HCT116 (cell line): Measurements from ENCODE around the gene PSTPIP2. TPM values are rescaled to one million over a fixed set of nuclear protein-coding genes. Genes with fewer than 3 reads are reported as not detected.
A peak's percentile ranks its signal among the peaks of the same experiment; 100 is the strongest.

Experiments
- ATAC-seq: fragments of 200-7000 bp; cut with Tn5 transposase; 2 replicates; pipeline ENCODE4 v1.9.1; 2020; ENCODE audit warnings: mild to moderate bottlenecking, moderate library complexity
- BruUV-seq: library from RNA; stranded (reverse); fragments of 400-500 nt; replicated peaks from 2 replicates; lab custom pipeline; 2021; lab: Mats Ljungman, UMichigan
- CTCF ChIA-PET: fragments of 300-600 bp; sonication (Branson Sonifier 250); formaldehyde crosslinking; loops from one replicate; lab custom pipeline; 2021; ENCODE audit warnings: antibody characterized with exemption; lab: Charles Lee
- POLR2A ChIA-PET: fragments of 300-600, 350-600 bp; sonication (Branson Sonifier 250); formaldehyde crosslinking; loops from one replicate; lab custom pipeline; 2021; ENCODE audit warnings: antibody characterized with exemption; lab: Charles Lee
- RAD21 ChIA-PET, 2 experiments: fragments of 300-600 bp; sonication (Branson Sonifier 250); formaldehyde crosslinking; loops; one replicate each; lab custom pipeline; 2023; ENCODE audit warnings: low total read pairs in 2 of 2; ENCODE audit not compliant: uncharacterized antibody in 2 of 2, unreplicated experiment in 2 of 2, low non-redundant PET in 1 of 2; lab: Charles Lee
- DNase-seq: peaks from one replicate; pipeline ENCODE4 v3.0.0-alpha.2; 2010; ENCODE audit warnings: low read depth, low spot score
- H2AFZ ChIP-seq: fragments of 200-600 bp; shearing (Covaris generic), sonication (generic); 2 replicates; pipeline ENCODE4 v1.6.1; 2017; ENCODE audit warnings: low read depth, mixed run types, mixed read lengths, antibody characterized with exemption, low read length; ENCODE audit not compliant: poor library complexity, severe bottlenecking
- H3K27ac ChIP-seq: 2 replicates; pipeline ENCODE4 v1.5.1; 2012; ENCODE audit warnings: low read depth, low read length
- H3K27me3 ChIP-seq: fragments of 200-600 bp; sonication (generic); 2 replicates; pipeline ENCODE4 v1.6.1; 2016; ENCODE audit warnings: mixed run types, low read length, mixed read lengths; ENCODE audit not compliant: insufficient read depth
- H3K36me3 ChIP-seq, 2 experiments: fragments of 200-500 bp in 1 of 2; fragments of 200-600 bp in 1 of 2; sonication (Bioruptor generic) in 1 of 2; sonication (generic) in 1 of 2; 2 replicates each; pipeline versions ENCODE4 v1.5.1 to v1.6.1; 2014 to 2016; ENCODE audit warnings: low read length in 2 of 2, inconsistent platforms in 1 of 2, mixed read lengths in 1 of 2, mixed run types in 1 of 2; ENCODE audit not compliant: insufficient read depth in 2 of 2, control insufficient read depth in 1 of 2
- H3K4me1 ChIP-seq, 2 experiments: fragments of 200-600 bp in 1 of 2; sonication (generic) in 1 of 2; 2 replicates each; pipeline versions ENCODE4 v1.5.1 to v1.6.1; 2012 to 2017; ENCODE audit warnings: low read length in 2 of 2, inconsistent platforms in 1 of 2, mild to moderate bottlenecking in 1 of 2, mixed read lengths in 1 of 2, mixed run types in 1 of 2, moderate library complexity in 1 of 2; ENCODE audit not compliant: insufficient read depth in 2 of 2, control insufficient read depth in 1 of 2
- H3K4me2 ChIP-seq: fragments of 200-600 bp; sonication (generic); 2 replicates; pipeline ENCODE4 v1.6.1; 2017; ENCODE audit warnings: mixed run types, low read length, mixed read lengths
- H3K4me3 ChIP-seq, 2 experiments: fragments of 200-600 bp in 1 of 2; sonication (generic) in 1 of 2; replicated peaks in 1 of 2; 2 replicates each; pipeline ENCODE4 v1.5.1; 2011 to 2016; ENCODE audit warnings: low read length in 2 of 2, control low read depth in 1 of 2, low read depth in 1 of 2, mild to moderate bottlenecking in 1 of 2, mixed read lengths in 1 of 2, mixed run types in 1 of 2
- H3K79me2 ChIP-seq: fragments of 200-600 bp; sonication (generic); 2 replicates; pipeline ENCODE4 v1.6.1; 2017; ENCODE audit warnings: mild to moderate bottlenecking, mixed run types, low read length, moderate library complexity, mixed read lengths; ENCODE audit not compliant: insufficient read depth
- H3K9ac ChIP-seq: fragments of 200-600 bp; sonication (generic); 2 replicates; pipeline ENCODE4 v1.6.1; 2016; ENCODE audit warnings: low read length, mixed read lengths
- H3K9me2 ChIP-seq: fragments of 200-600 bp; sonication (generic), shearing (Covaris generic); 2 replicates; pipeline ENCODE4 v1.6.1; 2017; ENCODE audit warnings: mixed run types, mild to moderate bottlenecking, moderate library complexity; ENCODE audit not compliant: insufficient read depth
- H3K9me3 ChIP-seq, 2 experiments: fragments of 200-500 bp in 1 of 2; fragments of 200-600 bp in 1 of 2; sonication (Bioruptor generic) in 1 of 2; sonication (generic) in 1 of 2; 2 replicates each; pipeline ENCODE4 v1.6.1; 2014 to 2017; ENCODE audit warnings: low read length in 2 of 2, mixed read lengths in 2 of 2, inconsistent platforms in 1 of 2, low read depth in 1 of 2, mild to moderate bottlenecking in 1 of 2, mixed run types in 1 of 2, moderate library complexity in 1 of 2; ENCODE audit not compliant: control insufficient read depth in 1 of 2, insufficient read depth in 1 of 2
- H4K20me1 ChIP-seq: fragments of 200-600 bp; sonication (generic), shearing (Covaris generic); 2 replicates; pipeline ENCODE4 v1.6.1; 2017; ENCODE audit warnings: mixed run types, mild to moderate bottlenecking, moderate library complexity; ENCODE audit not compliant: insufficient read depth
- EGR1 ChIP-seq: IDR thresholded peaks from 2 replicates; pipeline ENCODE4 v1.6.1; 2012; ENCODE audit warnings: low read depth
- EZH2phosphoT487 ChIP-seq: fragments of 200-600 bp; IDR thresholded peaks from 2 replicates; pipeline ENCODE4 v1.6.1; 2018; ENCODE audit warnings: antibody characterized with exemption, borderline replicate concordance
- JUND ChIP-seq: IDR thresholded peaks from 2 replicates; pipeline ENCODE4 v1.6.1; 2012
- POLR2A ChIP-seq: IDR thresholded peaks from 2 replicates; pipeline ENCODE4 v1.7.0; 2011; ENCODE audit warnings: borderline replicate concordance; ENCODE audit not compliant: insufficient read depth, insufficient read length; ENCODE audit errors: extremely low read depth
- POLR2AphosphoS5 ChIP-seq: IDR thresholded peaks from 2 replicates; pipeline ENCODE4 v1.6.1; 2011; ENCODE audit warnings: mild to moderate bottlenecking, low read depth, low read length, moderate library complexity
- RAD21 ChIP-seq: IDR thresholded peaks from 2 replicates; pipeline ENCODE4 v1.6.1; 2012; ENCODE audit warnings: low read depth, mild to moderate bottlenecking
- SP1 ChIP-seq: IDR thresholded peaks from 2 replicates; pipeline ENCODE4 v1.6.1; 2012; ENCODE audit warnings: low read depth
- ZFX ChIP-seq: fragments of 450-650 bp; IDR thresholded peaks from 2 replicates; pipeline ENCODE4 v1.6.1; 2017
- ZNF274 ChIP-seq: fragments of 200-500 bp; sonication (Bioruptor generic); IDR thresholded peaks from 2 replicates; pipeline ENCODE4 v1.6.1; 2014; ENCODE audit warnings: mild to moderate bottlenecking, low read depth, low read length, inconsistent platforms
- intact Hi-C: fragments of 100-400 bp; cut with micrococcal nuclease; formaldehyde crosslinking; loops from 2 replicates; pipeline ENCODE4 v1.10.0; 2022
- total RNA-seq: library from RNA; stranded (reverse); gene quantifications from one replicate; pipeline ENCODE4 v1.2.1, GENCODE V29; 2021; ENCODE audit not compliant: unreplicated experiment
- TF ChIP-seq, protein P1 (sequence below): IDR thresholded peaks from 2 replicates; pipeline ENCODE4 v1.6.1; 2012
- TF ChIP-seq, protein P2 (sequence below): IDR thresholded peaks from 2 replicates; pipeline ENCODE4 v1.6.1; 2012; ENCODE audit warnings: low read depth
- TF ChIP-seq, protein P3 (sequence below), 3 experiments: fragments of 200-600 bp in 1 of 3; sonication (generic) in 1 of 3; IDR thresholded peaks in 2 of 3; conservative IDR thresholded peaks in 1 of 3; 2 replicates each; pipeline ENCODE4 v1.5.1; 2012 to 2017; ENCODE audit warnings: low read depth in 2 of 3, low read length in 2 of 3, antibody characterized with exemption in 1 of 3, borderline replicate concordance in 1 of 3, control low read depth in 1 of 3, mild to moderate bottlenecking in 1 of 3, mixed read lengths in 1 of 3, mixed run types in 1 of 3, moderate library complexity in 1 of 3; ENCODE audit not compliant: insufficient read depth in 1 of 3

Gene PSTPIP2
- total RNA-seq, 1 experiment from 2014 or later: 20.0 TPM

DNA sequence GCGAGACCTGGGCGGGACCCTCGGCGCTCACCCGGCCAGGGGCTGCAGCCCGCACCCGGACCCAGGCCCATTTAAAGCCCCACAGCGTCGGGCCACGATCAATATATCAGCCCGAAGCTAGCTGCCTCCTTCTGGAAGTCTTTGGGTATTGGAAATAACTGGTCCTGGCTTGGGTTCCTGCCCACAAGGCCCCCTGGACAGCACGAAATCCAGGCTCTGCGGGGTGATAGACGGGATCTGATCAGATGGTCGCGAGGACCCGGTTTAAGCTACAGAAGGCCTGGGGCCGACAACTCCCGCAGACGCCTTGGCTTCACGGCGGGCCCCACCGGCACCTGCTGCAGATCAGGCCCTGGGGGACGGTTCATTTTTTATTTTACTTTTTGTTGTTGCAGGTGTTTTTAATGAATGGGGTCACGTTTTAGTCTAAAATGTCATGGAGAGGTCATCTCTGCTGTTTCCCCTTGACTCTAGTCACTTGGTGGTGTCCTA lies 362 bp upstream of the PSTPIP2 start:
- Histone ChIP-seq H3K4me2 (peak overlapping the region; percentile 82), H4K20me1 (no peaks in the 10 kb centered on the region)
- DNase-seq: peak; percentile 8
- TF ChIP-seq ZFX (peak; percentile 17; the same call in 1 of the 2 replicates), EGR1 (no peak)
- TF ChIP-seq, all 23 proteins: peak for 1
- ATAC-seq: peak; percentile 34
- no TSS peak for BruUV-seq
- RAD21 ChIA-PET: no interaction called here
- H3K36me3 ChIP-seq: peaks cover 0 to 3% of the 10 kb centered on the region in 2 experiments; a peak in 1 of 4 replicates
- peaks cover 18 to 45% of the 10 kb centered on the region in 2 experiments for H3K4me1 ChIP-seq
- H3K79me2 ChIP-seq: peaks cover 19% of the 10 kb centered on the region; the same call in 1 of the 2 replicates
- no peaks in the 10 kb centered on the region for H3K9me3 ChIP-seq
- H2AFZ ChIP-seq: peak overlapping the region; percentile 69
- intact Hi-C loops: loop anchor here (2.0 to 5.0 kb wide), 2 partner anchors 98 to 145 kb away; no protein-coding TSS in a partner anchor
- CTCF ChIA-PET: interaction anchor here (1.6 to 2.1 kb wide), 5 partner anchors 10 to 407 kb away, joined by 7 to 32 read pairs (median 16); no protein-coding TSS in a partner anchor
- no peaks in the 10 kb centered on the region for H3K9me2 ChIP-seq
- peak overlapping the region; percentile 76 for H3K9ac ChIP-seq
- POLR2A ChIA-PET: interaction anchor here (1.1 kb wide), 1 partner anchor 10 kb away, joined by 3 read pairs; no protein-coding TSS in a partner anchor
- H3K4me3 ChIP-seq: peak overlapping the region; percentile 74 to 78
- peak overlapping the region; percentile 61; the same call in 1 of the 2 replicates for H3K27ac ChIP-seq
- H3K27me3 ChIP-seq: no peaks in the 10 kb centered on the region

DNA sequence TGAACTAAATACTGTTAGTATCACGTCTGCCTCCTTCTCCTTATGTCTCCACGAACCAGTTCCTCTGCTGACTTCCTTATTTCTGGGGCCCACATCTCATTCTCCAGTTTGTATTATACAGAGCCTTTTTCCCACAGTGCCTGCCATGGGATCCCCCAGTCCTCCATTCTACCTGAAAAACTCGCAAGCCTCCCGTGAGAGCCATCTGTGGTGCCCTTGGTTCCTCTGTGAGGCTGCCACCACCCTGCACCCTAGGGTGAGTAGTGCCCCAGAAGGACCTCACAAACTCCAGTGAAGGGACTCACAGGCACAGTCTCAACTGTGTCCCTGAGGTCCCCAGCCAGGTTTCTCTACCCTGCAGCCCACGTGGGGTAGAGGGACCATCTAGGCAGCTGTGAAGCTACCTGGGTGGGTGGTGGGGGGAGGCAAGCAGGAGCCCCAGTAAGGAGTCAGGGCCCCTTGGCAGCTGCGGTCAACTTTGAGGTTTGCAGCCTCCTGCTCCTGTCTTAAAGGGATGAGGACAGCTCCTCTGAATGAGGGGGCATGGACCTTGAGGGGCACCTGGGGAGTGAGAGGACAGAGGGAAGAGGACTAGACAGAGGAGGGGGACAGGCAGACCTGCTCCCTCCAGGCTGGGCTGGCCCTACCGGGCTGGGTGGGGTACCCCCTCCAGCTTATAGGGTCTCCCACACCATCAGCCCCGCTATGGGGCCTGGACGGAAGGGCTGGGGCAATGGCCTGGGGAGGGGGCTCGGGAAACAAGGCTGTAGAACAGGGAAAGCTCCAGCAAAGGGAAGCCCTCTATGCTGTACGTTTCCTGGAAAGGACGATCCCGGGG lies 1.0 kb downstream of the PSTPIP2 start:
- intact Hi-C loops: loop anchor here (5.0 kb wide), 1 partner anchor 144 kb away; no protein-coding TSS in a partner anchor
- peak overlapping the region; percentile 76 for H3K9ac ChIP-seq
- H3K79me2 ChIP-seq: peaks cover 19% of the 10 kb centered on the region; the same call in 1 of the 2 replicates
- no peaks in the 10 kb centered on the region for H3K9me3 ChIP-seq
- H2AFZ ChIP-seq: no peak overlapping the region
- no peaks in the 10 kb centered on the region for H3K27me3 ChIP-seq
- peak overlapping the region; percentile 82 for H3K4me2 ChIP-seq
- no peaks in the 10 kb centered on the region for H3K36me3 ChIP-seq
- DNase-seq (no peak), ATAC-seq (peak; percentile 1; the same call in 1 of the 2 replicates)
- peak overlapping the region; percentile 74 to 78 for H3K4me3 ChIP-seq
- H4K20me1 ChIP-seq: no peaks in the 10 kb centered on the region
- peak overlapping the region; percentile 61; the same call in 1 of the 2 replicates for H3K27ac ChIP-seq
- TF ChIP-seq EZH2phosphoT487 (no peak), ZNF274 (no peak), POLR2AphosphoS5 (no peak), SP1 (no peak), RAD21 (no peak), POLR2A (no peak), JUND (no peak)
- TF ChIP-seq, protein P1, sequence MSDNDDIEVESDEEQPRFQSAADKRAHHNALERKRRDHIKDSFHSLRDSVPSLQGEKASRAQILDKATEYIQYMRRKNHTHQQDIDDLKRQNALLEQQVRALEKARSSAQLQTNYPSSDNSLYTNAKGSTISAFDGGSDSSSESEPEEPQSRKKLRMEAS: no peak
- TF ChIP-seq, protein P2, sequence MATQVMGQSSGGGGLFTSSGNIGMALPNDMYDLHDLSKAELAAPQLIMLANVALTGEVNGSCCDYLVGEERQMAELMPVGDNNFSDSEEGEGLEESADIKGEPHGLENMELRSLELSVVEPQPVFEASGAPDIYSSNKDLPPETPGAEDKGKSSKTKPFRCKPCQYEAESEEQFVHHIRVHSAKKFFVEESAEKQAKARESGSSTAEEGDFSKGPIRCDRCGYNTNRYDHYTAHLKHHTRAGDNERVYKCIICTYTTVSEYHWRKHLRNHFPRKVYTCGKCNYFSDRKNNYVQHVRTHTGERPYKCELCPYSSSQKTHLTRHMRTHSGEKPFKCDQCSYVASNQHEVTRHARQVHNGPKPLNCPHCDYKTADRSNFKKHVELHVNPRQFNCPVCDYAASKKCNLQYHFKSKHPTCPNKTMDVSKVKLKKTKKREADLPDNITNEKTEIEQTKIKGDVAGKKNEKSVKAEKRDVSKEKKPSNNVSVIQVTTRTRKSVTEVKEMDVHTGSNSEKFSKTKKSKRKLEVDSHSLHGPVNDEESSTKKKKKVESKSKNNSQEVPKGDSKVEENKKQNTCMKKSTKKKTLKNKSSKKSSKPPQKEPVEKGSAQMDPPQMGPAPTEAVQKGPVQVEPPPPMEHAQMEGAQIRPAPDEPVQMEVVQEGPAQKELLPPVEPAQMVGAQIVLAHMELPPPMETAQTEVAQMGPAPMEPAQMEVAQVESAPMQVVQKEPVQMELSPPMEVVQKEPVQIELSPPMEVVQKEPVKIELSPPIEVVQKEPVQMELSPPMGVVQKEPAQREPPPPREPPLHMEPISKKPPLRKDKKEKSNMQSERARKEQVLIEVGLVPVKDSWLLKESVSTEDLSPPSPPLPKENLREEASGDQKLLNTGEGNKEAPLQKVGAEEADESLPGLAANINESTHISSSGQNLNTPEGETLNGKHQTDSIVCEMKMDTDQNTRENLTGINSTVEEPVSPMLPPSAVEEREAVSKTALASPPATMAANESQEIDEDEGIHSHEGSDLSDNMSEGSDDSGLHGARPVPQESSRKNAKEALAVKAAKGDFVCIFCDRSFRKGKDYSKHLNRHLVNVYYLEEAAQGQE: no peak
- TF ChIP-seq, protein P3, sequence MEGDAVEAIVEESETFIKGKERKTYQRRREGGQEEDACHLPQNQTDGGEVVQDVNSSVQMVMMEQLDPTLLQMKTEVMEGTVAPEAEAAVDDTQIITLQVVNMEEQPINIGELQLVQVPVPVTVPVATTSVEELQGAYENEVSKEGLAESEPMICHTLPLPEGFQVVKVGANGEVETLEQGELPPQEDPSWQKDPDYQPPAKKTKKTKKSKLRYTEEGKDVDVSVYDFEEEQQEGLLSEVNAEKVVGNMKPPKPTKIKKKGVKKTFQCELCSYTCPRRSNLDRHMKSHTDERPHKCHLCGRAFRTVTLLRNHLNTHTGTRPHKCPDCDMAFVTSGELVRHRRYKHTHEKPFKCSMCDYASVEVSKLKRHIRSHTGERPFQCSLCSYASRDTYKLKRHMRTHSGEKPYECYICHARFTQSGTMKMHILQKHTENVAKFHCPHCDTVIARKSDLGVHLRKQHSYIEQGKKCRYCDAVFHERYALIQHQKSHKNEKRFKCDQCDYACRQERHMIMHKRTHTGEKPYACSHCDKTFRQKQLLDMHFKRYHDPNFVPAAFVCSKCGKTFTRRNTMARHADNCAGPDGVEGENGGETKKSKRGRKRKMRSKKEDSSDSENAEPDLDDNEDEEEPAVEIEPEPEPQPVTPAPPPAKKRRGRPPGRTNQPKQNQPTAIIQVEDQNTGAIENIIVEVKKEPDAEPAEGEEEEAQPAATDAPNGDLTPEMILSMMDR (IDR thresholded peaks at IDR 0.05 in 2 of 3, conservative IDR thresholded peaks at IDR 0.05 in 1 of 3; ENCODE audit: borderline replicate concordance in 1 of 3, insufficient read depth in 1 of 3, low read depth in 2 of 3, low read length in 2 of 3): no peak
- CTCF ChIA-PET: no interaction called here
- no peaks in the 10 kb centered on the region for H3K9me2 ChIP-seq
- BruUV-seq: no TSS peak
- RAD21 ChIA-PET: no interaction called here
- POLR2A ChIA-PET: interaction anchor here (1.1 kb wide), 1 partner anchor 9 kb away, joined by 3 read pairs; no protein-coding TSS in a partner anchor
- peaks cover 18 to 47% of the 10 kb centered on the region in 2 experiments for H3K4me1 ChIP-seq
